Measurements from ENCODE around the gene ASB5.
"Not testable (repeated sequence)": the region's sequence is repeated elsewhere in the genome, so short reads cannot be mapped to it uniquely, and the experiment has no call there.

The ASB5 gene, protein sequence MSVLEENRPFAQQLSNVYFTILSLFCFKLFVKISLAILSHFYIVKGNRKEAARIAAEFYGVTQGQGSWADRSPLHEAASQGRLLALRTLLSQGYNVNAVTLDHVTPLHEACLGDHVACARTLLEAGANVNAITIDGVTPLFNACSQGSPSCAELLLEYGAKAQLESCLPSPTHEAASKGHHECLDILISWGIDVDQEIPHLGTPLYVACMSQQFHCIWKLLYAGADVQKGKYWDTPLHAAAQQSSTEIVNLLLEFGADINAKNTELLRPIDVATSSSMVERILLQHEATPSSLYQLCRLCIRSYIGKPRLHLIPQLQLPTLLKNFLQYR

DNA sequence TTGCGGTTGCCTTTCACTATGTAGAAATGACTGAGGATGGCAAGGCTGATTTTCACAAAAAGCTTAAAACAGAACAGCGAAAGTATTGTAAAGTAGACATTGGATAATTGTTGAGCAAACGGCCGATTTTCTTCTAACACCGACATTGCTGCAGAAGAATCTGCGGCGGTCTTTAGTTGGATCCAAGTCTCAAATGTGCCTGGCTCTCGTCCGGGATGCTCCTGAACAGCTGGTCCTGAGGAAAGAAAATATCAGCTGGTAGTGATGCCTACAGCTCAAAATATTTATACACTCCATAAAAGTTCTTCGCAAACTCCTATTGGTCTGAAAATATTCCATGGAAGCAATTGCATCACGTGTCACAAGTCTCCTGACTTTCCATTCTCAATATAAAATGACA lies at the start of gene ASB5:
TSS of gene ASB5 (minus strand) at position 260 of the 400 bp plus-strand sequence. CDS start at position 146, 114 bp downstream.
- in situ Hi-C loops (cut with MboI; ENCODE audit: low sequenced_read_pairs), result no loop called here

DNA sequence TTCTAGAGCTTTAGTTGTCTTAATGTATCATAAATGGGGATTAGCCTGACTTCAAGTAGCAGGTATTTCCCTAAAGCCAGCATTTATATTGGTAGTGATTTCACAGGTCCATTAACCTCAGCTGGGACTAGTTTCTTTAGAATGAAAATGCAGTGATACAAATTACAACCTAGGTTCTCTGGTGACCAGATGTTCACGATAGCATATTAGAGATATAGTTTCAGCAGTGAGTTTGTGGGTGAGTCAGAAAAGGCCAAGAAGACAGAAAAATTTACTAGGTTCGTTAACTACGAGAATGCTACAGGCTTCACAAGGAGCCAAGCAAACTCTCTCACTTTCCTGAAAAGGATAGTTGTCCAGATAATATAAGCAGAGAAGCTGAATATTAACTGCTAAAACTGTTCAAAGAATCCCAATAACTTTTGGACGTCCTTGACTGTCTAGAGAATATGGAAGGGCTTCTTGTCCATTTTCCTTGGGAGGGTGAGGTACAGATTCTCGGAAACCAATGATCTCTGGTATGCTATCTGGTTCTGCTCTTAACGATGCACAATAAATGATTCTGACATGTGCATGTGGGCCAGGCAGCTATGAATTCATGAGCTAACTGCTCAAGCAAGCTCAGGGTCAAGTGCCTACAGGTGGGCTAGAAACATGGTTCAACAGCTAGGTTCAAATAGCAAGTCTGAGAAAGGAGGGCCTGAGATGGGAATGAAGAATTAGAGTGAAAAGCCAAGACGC lies 44.7 kb upstream of the ASB5 start:
- in situ Hi-C loops (cut with MboI; ENCODE audit: low sequenced_read_pairs), result no loop called here

DNA sequence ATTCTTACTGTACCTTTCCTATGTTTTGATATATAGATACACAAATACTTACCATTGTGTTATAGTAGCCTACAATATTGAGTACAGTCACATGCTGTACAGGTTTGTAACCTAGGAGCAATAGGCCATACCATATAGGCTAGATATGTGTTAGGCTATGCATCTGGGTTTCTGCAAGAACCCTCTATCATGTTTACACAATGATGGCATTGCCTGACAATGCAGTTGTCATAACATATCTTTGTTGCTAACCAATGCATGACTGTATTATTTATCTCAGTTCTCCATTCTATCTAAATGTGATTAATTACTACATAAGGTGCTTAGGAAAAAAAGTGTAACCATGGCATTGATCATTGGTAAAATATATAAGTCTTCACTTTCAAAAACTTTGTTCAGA lies 40.8 kb upstream of the ASB5 start:
- in situ Hi-C loops (cut with MboI; ENCODE audit: low sequenced_read_pairs), result no loop called here

DNA sequence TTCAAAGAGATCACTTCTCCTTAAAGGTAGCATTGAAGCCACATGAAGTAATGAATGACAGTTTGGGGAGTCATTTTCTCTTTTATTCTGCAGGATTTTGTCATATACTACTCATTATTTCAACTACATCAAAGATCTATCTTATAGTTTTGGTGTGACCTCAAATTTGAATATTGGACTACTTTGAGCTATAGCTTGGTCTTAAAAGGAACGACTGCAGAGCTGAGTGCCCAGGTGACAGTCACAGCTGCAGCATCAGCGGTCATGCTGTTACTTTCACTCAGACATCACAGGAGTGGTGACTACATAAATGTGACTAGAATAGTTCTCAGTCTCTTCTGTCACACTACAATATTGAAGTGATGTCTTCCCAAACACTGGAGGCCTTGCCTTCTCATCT lies 40.0 kb upstream of the ASB5 start:
- in situ Hi-C loops (cut with MboI; ENCODE audit: low sequenced_read_pairs), result no loop called here

DNA sequence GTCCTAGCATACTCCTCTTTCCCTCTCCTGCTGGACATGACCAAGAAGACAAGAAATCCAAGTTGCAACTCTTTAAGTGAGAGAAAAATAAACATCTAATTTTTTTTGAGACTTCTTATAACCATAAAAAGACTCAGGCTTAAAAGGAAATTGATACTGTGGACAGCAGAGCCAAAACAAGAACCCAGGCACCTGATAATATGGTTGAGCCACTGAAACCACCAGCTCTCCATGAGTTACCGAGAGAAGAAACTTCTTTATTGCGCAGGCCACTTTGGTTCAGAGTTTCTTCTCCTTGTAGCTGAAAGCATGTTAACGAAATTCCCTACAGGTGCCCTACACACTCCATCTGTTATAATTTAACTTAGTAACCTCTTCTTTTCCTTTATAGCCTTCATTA lies 39.4 kb upstream of the ASB5 start:
- in situ Hi-C loops (cut with MboI; ENCODE audit: low sequenced_read_pairs), result no loop called here

DNA sequence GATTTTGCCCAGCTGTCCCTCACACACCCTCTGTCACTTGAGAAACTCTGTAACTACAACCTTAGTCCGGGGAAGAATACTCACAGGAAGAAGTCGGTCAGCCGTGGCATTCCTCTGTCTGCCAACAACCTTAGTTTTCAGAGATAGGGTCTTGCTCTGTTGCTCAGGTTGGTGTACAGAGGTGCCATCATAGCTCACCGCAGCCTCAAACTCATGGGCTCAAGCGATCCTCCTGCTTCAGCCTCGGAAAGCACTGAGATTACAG lies 38.6 kb upstream of the ASB5 start:
- in situ Hi-C loops (cut with MboI; ENCODE audit: low sequenced_read_pairs), result no loop called here

DNA sequence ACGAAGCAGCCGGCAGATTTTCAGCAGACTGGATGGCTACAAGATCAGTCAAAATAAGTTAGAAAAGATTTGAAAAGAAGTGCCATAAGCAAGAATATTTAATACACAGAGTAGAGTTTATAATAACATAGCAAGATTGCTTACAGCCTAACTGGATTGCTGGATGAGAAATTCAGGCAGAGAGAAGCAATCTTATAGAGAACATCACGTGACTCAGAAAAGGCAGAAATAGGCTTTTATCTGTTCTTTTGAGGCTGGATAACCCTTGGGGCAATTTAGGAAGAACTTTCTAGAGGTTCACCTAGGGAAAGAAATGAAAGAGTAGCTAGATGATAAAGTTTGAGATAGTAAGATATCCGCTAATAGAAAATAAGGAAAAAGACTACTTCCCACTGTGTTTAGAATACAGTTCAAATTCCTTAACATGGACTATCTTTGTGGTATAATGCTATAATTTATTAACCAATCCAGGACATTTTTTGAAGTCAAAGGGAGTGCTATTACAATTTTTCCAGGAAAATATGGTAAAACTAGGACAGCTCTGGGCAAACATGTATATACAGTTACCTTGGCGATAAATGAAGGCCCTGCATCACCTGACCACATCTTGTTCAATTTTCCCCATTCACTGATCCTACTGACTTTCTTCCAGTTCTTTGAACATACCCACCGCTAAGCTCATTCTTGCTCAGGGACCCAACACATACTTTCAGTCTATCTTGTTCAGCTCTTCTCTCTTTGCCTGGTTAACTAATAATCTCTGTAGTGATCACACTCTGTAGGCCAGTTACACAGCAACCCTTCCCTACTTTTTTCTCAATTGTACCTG lies 38.0 kb upstream of the ASB5 start:
- in situ Hi-C loops (cut with MboI; ENCODE audit: low sequenced_read_pairs), result no loop called here

DNA sequence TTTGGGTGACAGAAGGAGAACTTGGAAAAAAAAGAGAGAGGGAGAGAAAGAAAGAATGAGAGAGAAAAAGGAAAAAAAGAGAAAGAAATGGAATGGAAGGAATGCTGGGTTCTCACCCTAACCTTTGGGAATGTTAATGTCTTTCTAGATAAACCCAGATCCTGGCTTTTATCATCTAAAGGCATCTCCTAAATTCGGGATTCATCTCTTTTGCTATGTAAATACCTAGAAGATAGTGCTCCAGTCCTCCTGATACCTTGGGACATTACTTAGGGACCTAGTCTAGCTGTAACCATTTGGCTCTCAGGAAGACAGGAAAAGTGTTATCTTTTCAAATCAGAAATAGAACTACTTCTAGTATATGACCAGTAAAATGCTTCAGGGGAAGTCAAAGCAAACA lies 34.9 kb upstream of the ASB5 start:
- in situ Hi-C loops (cut with MboI; ENCODE audit: low sequenced_read_pairs), result no loop called here

DNA sequence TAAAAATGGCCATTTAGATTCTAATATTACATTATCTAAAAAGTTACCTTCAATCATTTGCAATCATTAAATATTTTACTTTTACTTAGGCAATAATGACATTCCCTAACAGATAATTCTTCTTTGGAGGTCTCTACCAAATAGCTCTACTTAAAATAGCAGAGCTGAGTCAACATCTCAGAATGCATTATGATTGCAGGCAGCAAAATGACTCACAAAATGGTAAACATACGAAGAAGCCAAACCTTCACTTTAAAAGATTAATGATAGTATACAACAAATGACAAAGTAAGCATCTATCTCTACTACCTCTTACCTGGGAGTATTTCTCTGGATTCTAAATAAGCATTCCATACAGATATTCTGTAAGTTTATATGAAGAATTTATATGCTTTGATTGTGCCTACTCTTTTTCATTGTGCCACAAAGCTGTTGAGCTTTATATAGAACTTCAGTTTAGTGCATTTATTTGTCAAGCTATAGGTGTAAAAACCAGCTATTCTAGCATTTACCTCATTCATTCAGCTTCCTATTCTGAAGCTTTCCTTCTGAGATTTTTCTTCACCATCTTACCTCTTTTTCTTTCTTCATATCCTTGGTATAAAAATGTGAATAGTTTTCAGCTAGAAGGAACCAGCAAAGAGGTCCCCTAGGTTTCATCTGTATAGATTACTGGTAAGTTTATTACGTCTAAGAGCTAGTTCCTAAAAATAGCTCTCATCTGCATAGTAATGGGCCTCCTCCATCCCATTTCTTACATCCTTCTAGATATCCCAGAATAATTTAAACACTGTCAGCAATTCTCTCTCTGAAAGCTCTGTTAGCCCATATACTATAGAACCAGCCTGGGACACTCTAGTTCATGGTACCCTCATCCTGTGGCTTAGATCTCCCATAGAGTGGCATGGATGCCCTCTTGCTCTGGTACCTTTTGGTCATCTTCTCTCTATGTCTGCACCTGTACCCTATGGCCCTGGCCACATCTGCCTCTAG lies 33.6 kb upstream of the ASB5 start:
- in situ Hi-C loops (cut with MboI; ENCODE audit: low sequenced_read_pairs), result no loop called here

DNA sequence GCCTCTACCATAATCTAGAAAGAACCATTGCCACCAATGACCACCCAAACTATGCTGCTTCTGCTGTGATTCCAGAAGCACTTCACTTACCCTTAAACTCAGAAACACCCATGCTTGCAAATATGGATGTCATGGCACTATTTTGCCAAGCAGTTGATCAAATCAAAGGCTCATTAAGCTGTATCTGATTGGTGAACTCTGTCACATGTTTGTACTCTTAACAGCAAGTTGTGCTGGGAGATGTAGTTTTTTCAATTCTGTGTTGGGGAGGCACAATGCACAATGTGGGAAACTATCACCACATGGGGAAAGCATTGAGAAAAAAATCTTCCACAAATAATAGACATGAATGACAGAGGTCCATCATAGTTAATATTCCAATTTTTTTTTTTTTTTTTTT lies 31.5 kb upstream of the ASB5 start:
- in situ Hi-C loops (cut with MboI; ENCODE audit: low sequenced_read_pairs), result no loop called here

DNA sequence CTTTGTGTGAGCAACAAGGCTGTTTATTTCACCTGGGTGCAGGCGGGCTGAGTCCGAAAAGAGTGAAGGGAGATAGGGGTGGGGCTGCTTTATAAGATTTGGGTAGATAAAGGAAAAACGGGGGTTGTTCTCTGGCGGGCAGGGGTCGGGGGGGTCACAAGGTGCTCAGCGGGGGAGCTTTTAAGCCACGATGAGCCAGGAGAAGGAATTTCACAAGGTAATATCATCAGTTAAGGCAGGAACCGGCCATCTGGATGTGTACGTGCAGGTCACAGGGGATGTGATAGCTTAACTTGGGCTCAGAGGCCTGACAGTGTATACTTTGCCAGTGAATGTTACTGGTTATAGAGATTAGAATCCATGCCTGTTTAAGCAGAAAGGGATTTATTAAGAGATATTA lies 31.0 kb upstream of the ASB5 start:
- in situ Hi-C loops (cut with MboI; ENCODE audit: low sequenced_read_pairs), result no loop called here

DNA sequence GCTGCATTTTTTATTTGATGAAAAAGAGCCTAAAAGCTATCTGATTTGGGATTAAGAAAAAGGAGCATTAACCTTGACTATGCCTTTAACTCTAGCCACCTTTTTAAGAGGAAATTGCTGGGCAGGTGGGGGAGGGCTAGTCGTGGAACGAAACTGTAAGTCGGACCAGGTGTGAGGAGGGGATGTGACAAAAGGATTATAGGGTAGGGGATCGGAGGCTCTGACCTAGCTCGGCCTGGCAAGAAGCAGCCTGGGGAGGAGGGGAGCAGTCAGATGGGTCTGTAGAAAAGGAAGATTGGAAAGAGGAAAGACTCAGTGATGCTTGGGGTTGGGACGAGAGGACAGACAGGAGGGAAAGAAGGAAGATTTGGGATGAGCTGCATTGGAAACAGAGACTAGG lies 29.6 kb upstream of the ASB5 start:
- in situ Hi-C loops (cut with MboI; ENCODE audit: low sequenced_read_pairs), result no loop called here

DNA sequence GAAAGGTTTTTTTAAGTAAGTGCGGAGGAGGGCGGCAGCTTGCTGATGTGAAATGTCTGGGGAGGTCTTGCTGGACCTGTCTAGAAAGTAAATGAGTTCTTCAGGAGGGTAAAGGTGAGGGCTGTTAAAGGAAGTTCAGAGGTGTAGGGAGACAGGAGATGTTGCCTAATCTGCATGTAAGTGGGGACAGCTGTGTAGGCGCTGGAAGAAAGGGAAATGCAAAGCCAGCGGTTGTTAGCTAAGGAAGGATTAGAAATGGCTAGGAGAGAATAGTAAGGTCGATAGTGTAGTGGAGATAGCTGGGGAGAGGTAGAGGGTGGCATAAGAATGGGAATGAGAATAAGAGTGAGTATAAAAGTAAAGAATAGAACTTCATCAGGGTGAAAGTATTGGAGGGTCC lies 26.9 kb upstream of the ASB5 start:
- in situ Hi-C loops (cut with MboI; ENCODE audit: low sequenced_read_pairs), result not testable (repeated sequence)

DNA sequence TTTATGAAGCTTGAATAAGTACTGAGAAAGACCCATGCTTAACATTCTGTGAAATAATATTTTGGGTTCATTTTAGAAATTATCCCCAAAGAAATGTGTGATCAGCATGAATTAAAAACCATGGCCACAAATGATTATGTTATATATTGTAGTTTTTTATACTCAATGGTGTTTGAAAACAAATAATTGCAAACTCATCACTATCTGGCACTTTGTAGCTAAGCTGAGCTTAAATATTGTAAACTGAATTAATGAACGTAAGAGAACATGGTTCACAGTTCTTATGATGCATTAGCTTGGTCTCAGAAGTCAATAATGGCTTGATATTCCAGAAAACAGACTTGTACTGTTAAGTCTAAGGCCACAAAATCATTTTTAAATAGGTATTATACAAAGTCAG lies 24.6 kb upstream of the ASB5 start:
- in situ Hi-C loops (cut with MboI; ENCODE audit: low sequenced_read_pairs), result no loop called here

DNA sequence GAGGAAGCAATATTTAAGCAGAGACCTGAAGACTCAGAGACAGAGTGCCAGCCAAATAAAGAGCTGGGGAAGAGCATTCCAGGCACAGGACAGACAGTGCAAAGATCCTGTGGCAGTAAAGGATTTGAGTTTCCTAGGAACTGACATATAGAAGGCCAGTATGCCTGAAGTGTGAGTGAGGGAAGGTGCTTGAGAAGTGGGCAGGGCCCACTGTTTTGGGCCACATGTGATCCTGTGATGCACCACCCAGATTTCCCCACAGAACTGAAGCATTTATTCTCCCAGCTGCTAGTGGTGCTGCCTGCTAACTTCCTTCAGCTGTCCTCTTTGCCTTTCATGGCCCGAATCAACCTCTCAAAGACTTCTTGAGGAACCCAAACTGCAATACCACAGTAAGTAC lies 23.9 kb upstream of the ASB5 start:
- in situ Hi-C loops (cut with MboI; ENCODE audit: low sequenced_read_pairs), result no loop called here

DNA sequence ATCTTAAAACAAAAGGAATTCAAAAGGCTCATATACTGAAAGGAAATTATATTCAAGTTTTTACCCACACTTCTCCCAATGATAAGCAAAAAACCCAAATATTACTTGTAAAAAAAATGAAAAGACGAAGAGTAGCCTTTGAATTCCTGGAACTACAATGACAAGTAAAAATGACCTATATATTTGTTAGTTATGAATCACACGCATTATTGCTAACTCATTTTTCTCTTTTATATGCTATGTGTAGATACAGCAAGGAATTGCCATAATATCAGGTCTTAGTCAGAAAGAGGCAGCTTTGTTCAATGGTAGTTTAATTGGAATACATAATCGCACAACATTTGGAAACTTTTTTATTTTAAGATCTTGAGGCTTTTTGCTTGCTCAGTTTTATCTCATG lies 22.7 kb upstream of the ASB5 start:
- in situ Hi-C loops (cut with MboI; ENCODE audit: low sequenced_read_pairs), result no loop called here

DNA sequence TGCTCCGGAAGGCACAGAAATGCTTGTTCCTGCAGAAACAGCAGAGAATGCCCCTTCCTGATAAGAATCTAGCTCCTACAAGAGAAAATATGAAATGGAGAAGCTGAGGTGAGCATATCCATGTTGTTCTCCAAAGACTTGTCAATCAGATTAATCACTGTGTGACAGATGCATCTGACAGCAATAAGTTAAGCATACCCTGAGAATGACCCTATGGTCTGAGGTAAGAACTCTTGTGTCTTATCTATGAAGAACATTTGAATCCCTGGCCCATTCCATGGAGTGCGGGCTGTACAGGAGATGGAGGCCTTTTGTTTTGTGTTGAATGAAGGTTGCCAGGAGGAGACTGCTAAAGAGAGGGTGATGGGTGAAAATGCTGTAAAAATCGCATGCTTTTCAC lies 21.5 kb upstream of the ASB5 start:
- in situ Hi-C loops (cut with MboI; ENCODE audit: low sequenced_read_pairs), result no loop called here

DNA sequence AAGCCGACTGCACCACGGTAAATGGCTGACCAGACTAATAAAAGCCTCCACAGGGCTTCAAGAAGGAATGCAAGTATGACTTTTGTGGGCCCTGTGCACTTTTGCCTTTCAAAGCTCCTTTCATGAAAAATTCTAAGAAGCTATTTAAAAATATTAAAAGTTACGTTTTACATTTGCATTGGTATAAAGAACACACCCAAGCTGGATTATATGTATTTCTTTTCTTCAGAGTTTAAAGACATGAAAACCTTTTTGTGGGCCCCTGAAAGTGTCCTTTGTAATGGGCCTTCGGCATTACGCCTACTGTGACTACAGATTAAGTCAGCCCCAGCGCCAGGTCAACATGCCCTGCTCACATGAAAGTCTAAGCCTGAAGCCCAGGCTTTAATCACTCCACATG lies 20.5 kb upstream of the ASB5 start:
- in situ Hi-C loops (cut with MboI; ENCODE audit: low sequenced_read_pairs), result no loop called here

DNA sequence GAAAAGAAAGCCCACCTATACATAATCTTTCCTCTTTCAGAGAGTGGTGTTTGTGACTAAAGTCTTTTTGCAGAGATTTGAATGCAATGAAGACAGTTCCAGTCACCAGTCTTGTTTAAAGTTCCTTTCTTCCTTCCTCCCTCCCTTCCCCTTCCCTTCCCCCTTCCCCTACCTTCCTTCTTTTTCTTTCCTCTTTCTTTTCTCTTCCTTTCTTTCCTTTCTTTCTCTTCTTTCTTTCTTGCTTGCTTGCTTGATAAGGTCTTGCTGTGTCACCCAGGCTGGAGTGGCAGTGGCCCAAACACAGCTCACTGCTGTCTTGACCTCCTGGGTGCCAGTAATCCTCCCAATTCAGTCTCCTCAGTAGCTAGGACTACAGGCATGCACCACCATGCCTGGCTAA lies 19.0 kb upstream of the ASB5 start:
- in situ Hi-C loops (cut with MboI; ENCODE audit: low sequenced_read_pairs), result no loop called here

DNA sequence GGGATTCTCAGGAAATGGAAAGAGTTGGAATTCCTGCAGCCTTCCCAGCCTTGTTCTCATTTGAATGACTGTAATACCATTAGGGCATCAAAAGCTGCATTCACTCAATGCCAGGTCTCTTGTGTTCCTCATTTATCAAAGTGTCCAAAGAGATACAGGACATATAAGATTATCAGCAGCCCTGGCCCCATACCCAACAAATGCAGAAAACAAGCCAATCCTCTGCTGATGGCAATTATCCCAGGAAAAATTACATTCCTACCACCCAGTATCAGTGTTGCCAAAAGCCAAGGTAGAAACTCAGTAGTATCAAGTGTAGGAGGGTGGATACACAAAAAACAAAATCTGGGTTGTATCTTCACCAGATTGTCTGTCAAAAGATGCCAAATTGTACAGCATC lies 18.5 kb upstream of the ASB5 start:
- in situ Hi-C loops (cut with MboI; ENCODE audit: low sequenced_read_pairs), result no loop called here

DNA sequence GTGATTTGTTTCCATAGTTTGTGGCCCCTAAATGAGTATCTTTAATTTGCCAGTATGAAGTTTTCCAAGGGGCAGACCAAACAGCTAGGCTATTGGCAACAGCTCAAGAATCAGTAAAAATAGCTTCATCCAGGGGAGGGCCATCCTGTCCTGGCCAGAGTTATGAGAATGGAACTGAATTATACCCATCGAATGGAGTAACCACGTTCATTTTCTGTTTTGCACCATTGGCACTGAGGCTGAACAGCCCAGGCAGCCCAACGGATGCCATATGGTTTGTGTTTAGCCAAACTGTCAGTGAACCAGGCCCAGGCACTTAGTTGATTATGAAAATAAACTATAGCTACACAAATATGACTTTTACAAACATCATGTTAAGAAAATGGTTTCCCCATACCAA lies 17.7 kb upstream of the ASB5 start:
- in situ Hi-C loops (cut with MboI; ENCODE audit: low sequenced_read_pairs), result no loop called here

Measured in HL-60/S4 (cell line).